RPMI8226 (cell line): Measurements from ENCODE around the gene NPAS1.

ENCODE experiments used
- DNase-seq: peaks from one replicate; pipeline ENCODE4 v3.0.0-alpha.2; 2015

The NPAS1 gene

DNA sequence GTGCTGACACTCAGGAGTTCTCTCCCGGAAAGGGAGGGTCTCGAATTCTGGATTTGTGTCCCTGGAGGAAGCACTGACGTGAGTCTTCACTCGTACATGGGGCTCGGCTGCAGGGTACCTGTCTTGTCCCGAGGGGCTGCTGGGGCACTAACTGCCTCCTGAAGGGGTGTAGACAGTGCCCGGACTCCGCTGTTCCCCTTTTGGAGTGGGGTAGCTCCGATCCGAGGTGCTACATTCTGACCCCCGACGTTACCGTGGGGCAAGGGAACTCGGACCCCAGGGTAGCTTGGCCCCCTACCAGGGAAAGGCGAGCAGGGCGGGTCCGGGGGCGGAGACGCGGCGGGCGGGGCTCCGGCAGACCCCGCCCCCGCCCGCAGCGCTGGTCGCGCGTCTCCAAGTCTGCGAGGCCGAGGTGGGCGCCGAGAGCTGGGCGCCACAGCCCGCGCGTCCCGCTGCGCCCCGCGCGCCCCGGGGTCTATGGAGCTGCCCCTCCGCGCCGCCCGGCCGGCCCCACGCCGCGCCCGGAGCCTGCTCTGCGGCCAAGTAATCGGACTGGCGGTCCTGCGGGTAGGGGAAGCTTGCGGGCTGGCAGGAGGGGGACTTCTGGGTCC, at the start of gene NPAS1:
TSS of gene NPAS1 (plus strand) at position 407 of the 611 bp plus-strand sequence. CDS start 1,211 bp downstream, outside the sequence.
- no peak for DNase-seq

DNA sequence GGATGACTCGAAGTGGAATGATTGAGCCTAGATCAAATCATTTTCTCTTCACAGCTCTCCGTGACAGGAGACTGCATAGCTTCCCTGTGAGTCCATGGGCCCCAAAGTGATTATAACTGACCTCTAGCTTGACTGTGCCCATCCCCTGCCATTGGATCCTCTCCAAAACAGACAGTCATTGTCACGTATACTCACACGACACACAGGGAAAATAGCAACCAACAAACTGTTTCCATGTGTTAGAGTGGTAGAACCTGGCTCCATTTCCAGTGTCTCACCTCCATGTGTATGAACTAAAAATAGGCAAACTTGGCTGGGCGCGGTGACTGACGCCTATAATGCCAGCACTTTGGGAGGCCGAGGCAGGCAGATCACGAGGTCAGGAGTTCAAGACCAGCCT, 48.8 kb upstream of the NPAS1 start:
- DNase-seq: no peak

DNA sequence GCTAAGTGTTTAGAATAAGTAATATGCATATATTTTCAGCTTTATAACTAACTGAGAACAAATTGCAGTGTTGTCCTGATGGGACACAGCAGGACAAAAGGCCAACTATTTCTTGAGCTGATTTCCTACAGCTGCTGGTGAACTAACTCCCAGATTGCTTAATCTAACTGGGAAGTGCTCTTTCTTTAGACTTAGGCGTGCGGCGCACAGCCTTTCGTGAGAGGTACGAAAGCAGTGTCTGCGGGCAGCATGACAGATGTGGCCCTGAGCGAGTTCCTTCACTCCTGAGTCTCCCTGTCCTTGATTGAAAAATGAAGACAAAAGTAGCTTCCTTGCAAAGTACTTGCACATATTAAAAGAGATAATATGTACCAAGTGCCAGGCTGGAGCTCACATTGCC, 47.3 kb upstream of the NPAS1 start:
- no peak for DNase-seq

DNA sequence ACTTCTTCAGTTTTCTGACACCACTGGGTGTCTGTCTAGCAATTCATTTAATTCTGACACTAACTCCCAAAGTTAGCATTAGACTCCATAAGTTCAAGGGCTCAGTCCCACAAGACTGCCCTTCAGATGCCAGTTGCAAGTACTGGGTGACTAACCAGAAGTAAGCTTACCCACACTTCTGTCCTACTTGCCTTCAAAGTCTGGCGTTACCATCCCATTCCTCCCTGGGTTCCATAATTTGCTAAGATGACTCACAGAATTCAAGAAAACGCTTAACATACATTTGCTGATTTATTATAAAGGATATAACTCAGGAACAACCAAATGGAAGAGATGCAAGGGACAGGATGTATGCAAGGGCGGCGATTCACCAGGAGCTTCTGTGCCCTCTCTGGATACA, 45.5 kb upstream of the NPAS1 start:
- no peak for DNase-seq

- DNase-seq: no peak
Observed at GRCh38 chr19:46975011-46975924, 44.4 kb upstream of the NPAS1 start.

DNA sequence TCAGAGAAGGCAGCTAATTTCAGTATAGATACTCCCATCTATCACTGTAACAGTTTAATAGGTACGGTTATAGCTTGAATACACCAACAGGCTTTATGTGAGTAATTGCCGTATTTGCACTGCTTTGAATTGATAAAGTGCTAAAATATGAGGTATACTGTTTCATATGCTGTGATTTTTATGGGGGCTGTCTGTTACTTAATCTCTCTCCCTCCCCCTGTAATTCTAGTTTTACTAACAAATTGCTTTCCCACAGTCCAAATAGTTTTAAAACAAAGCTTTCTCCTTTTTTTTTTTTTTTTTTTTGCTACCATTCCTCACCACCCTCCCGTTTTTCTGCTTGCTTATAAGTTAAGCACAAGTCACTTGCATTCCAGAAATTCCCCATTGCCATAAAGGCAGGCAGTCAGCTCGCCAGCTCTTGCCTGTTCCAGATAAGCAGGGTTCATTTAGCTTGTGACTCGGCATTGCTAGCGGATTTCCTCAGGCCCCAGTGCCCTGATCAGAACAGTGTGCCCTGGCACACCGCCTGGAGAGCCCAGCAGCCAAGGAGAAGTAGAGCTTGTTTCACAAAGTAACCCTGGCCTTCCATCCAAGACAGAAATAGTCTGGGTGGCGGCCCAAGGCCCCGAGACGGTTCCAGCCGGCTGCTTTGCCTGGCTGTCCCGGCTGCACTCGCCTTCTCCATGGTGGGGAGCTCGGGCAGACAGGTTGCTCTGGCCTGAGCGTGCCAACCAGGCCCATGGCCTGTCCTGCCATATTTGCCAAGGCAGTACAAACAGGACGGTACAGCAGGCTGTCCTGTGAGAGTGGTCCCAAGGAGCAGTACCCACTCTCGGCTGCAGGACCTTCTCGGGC, 43.5 kb upstream of the NPAS1 start:
- no peak for DNase-seq

- no peak for DNase-seq
Observed at GRCh38 chr19:46976845-46977320, 42.8 kb upstream of the NPAS1 start.

DNA sequence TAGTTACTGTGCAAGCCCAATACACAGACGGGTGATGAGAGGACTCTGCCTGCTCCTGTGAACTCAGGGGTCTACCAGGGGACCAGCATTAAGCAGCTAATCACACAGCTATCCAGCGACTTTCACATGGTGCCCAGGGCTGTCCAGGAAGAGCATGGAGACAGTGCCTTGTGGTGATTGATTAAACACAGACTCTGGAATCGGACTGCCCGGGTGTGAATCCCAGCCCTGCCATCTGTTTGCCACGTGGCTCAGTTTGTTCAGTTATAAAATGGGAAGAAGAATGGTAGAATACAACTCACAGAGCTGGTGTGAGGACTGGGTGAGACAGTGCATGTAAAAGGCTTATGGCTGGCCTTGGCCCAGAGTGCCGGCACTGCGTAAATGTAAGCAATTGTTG, 42.1 kb upstream of the NPAS1 start:
- DNase-seq: no peak

- DNase-seq: no peak
Observed at GRCh38 chr19:46978171-46978869, 41.3 kb upstream of the NPAS1 start.

DNA sequence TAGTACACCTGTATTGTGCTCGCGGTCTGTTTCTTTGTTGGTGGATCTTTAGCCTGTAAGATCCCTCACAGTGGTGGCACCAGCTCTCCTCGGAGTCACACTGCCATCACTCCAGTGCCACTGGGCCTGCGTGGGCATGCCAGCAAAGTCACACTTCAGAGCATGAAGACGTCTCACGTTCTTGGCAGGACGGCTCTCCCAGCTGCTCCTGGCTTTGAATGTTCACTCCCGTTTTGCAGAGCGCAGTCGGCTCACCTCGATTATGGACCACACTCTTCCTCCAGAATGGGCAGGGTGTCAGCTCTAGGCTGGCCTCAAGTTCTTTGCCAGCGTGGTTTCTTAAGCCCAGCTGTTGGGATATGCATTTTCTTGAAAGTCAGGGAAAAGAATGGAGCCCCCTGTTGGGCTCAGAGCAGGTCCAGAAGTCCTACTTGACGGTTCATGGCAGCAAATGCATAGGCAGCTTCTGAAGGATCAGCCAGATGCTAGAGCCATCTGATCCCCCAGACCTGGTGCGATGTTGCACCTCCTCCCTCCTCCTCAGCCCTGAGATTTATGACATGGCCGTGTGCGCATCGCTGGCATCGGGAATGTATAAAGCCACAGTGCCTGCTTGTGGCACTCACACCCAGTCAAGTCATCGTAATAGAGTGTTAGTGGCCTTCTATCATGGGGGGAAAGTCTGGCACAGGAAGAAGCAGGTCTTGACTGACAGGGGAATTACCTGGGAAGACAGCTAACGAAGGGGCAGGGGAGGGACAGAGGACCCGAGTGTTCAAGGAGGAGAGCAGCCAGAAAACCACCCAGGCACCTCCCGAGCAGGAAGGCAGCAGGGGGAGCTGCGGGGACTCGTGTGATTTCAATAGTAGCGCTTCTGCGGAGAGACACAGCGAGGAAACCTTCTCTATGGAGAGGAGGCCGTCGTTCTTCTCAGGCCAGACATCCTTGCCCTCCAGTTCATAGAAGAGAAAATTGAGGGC, 40.2 kb upstream of the NPAS1 start:
- DNase-seq: no peak

GRCh38 chr19:46980761-46981160, 38.9 kb upstream of the NPAS1 start:
- no peak for DNase-seq

GRCh38 chr19:46981286-46981945, 38.2 kb upstream of the NPAS1 start:
- peak; percentile 20 for DNase-seq

- DNase-seq: no peak
Observed at GRCh38 chr19:46983097-46983496, 36.5 kb upstream of the NPAS1 start.

DNA sequence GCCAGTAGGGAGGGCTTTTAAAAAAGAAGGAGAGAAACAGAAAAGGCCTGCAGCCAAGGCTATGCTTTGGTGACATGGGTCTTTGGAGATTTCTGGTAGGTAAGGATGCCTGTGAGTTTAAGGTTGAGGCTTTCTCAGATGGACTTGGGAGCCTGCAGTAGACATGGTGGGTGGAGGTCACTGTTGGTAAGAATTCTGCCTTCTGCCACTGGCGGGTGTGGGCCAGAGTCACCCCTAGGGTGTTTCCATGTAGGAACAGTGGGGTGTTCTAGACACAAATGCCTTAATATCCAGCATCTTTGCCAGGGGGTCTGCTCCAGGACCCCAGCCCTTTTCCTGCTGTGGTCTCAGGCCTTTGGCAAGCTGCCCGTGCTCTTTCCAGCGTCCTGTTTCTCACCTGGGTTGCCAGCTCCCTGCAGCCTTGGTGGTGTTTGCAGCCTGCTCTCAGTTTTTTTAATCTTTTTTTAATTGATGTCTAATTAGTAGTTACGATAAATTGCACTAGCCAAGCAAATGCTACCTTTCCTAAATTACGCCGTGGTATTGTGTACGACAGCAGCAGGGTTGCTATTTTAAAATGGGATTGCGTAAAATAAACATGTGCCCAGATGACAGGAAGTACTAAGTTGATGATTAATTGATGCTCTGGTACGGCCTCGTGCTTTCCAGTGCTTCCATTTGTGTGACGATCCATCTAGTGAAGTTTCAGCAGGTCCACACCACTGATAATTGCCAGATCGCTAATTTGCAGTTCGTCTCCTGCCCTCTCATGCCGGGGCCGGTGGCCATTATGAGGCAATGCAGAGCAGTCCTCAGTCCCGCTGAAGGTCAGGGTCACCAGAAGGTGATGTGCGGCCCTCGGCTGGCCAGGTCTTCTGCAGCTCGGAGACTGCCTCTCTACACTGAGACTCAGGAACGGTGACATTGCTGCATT, 35.3 kb upstream of the NPAS1 start:
- DNase-seq: no peak

- DNase-seq: no peak
Observed at GRCh38 chr19:46985542-46986415, 33.9 kb upstream of the NPAS1 start.

GRCh38 chr19:46988614-46989230, 30.9 kb upstream of the NPAS1 start:
- DNase-seq: no peak

DNA sequence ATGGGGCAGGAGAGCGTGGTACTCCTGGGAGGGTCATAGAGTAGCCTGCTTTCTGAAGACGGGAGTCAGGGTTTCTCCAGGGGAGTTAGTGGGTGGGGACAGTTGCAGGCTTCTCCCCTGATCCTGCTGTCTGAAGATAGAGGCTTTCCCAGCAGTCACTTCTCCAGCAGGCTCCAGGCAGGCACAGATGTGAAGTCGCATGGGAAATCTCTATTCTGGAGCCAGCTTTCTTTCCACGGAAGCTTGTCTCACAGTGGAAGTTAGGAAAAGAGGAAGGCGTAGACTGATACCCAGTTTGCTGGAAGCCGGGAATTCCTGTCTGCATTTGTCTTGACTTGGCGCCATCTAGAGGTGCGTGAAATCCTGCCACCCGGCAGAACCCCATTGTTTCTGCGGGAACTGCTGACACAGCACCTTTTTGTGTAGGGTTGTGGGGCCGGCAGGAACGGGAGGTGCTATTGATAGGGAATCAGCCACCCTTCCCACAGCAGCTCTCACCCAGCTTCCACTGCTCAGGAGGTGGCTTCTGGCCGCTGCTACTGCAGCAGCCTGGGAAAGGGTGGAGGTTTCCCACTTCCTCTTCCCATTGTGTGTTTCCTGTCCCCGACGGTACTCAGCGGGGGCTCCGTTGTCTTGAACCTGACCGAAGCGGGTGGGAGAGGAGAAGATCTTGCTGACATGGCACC, 28.5 kb upstream of the NPAS1 start:
- DNase-seq: peak; percentile 64
